Stimulated activated CD4-positive, alpha-beta T cell treated with anti-CD3 and anti-CD28 coated beads, TNF-alpha, amount 100 ng/mL, for 24 hours (primary cell): ENCODE measurements around the gene EPHB1.

Experiments used
- DNase-seq, 3 experiments: peaks; one replicate each; pipeline ENCODE4 v3.0.0-alpha.2; 2020; ENCODE audit warnings: low read depth in 3 of 3

The EPHB1 gene

DNA sequence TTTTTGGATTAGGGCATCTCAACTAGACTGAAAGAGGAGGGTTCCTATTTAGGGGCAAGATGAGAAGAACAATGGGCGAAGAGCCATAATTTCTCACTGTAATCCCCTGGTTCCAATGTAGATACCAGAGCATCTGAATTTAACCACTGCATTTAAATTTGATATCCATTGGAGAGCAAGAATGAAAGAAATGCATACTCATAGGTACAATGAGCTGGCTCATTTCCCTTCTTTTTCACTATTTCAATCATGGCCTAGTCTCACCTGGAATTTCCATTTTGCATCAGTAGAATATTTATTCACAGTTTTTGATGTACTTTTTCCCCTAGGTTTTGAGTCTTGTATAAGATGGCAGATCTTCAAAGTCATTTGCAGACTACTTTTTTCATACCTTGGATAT lies 13.8 kb downstream of the EPHB1 start:
- no peak for DNase-seq

DNA sequence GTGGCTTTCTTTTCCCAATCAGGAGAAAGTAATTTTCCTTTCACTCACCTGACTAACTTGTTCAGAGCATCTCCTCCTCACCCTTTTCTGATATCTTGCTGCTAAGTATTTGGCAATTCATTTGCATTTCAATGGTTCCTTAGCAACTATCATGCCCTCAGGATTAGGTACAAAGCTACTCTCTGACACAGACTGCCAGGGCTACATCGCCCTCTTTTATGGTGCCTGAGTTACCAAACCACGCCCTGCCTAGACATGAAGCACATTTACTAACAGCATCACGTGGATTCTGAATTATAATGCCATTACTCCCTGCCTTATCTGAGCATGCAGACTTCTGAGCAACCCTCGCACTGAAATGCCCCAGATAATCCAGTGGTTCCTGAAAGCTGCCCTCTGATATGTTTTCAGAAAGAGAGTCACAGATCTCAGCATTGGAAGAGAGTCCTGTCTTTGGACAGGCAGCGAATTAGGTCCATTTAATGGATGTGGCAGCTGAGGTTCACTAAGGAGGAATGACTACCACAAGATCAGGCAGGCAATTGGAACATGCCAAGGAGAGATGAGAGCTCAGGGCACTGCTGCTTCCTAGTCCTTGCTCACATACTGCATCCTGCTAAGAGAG lies 14.5 kb downstream of the EPHB1 start:
- DNase-seq = no peak

DNA sequence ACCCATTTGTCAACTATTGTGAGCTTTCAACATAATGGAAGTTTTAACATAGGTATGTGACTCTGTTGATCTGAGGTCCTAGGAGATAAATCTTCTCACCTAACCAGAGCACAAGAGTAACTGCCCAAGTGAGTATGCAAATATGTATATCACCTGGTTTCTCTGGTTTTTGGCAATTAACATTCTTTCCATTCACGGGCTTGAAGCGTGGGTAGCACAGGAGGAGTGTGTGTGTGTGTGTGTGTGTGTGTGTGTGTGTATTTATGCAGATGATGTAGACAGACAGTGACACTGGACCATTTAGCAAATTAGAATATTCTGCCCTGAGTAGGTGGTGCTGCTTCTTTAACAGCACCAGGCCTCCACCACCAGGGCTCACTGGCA lies 15.0 kb downstream of the EPHB1 start:
- no peak for DNase-seq

DNA sequence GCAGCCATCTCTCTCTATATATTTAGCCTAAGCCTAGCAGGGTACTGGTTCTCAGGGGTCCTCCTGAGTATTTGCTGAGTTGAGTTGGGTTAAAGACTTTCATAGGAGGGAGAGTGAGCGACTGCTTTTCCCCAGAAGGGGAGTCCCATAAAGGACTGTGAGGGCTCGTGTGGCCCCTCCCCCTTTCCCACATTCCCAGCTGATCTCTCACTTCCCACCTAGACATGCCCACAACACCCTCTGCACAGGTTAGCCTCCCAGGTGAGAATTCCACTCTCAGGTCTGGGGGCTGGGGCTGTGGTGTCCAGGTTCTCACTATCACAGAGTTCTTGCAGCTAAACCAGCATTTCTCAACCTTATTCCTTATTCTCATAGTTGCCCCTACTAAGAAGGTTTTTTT lies 15.8 kb downstream of the EPHB1 start:
- DNase-seq = no peak

DNA sequence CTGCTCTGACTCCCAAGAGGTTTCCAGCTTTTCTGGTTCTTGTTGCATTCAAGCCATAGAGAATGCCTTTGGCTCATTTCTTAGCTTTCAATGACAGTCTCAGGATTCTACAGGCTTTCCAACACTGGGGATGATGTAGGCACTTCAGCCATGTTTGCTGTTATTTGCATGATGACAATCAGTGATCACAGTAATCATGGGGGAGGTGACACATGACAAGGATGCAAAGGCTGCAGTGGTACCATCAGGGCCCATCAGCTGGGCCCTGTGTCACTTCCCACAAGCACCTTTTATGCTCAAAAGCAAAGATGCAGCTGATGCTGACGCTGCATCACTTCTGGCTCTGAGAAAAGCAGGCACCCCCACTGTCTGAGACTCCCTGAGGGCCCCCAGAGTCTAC lies 18.6 kb downstream of the EPHB1 start:
- DNase-seq = no peak

DNA sequence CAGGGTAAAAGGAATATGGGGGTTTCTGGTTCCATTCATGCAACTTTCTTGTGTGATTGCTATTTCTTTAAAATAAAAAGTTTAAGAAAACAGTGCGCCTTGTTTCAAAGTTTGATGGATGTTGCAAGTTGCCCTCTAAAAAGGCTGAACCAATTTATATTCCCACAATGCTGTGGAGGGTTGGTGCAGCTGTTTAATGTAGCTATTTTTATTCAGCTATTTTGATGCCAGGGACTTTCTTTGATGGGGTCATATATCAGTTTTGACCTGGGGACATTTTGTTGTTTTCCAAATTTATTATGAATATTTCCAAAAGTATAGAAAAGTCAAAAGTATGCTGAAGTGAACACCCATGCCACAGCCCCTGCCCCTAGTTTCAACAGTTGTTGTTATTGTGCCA lies 20.5 kb downstream of the EPHB1 start:
- DNase-seq = no peak

DNA sequence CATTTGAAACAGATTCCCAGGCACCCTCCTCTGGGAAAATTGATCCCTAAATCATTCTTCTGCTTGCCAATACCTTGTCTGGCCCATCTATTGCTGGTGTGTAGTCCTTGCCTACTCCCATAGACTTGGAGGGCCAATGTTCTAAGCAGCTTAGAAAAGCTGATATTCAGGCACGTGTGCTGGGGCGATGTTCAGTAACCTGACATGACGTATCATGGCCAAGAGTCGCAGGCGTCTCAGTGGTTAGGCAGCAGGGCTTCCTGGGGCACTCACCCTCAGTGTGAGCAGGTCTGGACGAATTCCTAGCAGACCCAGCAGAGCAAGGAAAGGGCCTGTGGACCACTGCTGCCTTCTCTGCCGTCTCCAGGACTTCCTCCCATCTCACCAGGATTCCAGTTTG lies 21.6 kb downstream of the EPHB1 start:
- DNase-seq = no peak

DNA sequence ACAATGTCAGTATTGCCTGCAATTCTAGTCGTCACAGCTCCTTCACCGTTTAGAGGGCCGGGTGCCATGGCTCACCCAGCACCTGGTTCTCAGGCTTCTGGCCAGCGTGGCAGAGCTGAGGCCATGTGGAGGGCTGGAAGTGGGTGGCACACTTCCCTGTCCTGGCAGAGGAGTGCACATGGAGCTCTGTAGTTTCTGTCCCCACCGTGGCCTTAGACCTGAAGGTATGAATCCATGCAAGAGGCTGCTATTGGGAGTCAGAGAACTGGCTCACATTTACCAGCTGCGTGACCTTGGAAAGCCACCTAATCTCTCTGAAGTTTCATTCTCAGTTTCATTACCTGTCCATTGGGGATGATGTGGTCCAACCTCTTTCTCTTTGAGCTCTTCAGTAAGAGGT lies 22.2 kb downstream of the EPHB1 start:
- no peak for DNase-seq

DNA sequence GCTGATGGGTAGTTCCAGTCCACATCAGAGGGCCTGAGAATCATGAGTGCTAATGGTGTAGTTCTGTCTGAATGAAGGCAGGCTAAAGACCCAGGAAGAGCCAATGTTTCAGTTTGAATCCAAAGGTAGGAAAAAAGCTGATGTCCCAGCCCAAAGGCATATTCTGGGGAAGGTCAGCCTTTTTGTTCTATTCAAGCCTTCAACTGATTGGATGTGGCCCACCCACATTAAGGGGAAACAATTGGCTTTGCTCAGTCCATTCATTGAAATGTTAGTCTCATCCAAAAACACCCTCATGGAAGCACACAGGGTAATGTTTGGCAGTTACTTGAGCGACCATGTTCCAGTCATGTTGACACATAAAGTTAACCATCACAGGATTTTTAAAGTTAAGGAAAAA lies 25.9 kb downstream of the EPHB1 start:
- no peak for DNase-seq

DNA sequence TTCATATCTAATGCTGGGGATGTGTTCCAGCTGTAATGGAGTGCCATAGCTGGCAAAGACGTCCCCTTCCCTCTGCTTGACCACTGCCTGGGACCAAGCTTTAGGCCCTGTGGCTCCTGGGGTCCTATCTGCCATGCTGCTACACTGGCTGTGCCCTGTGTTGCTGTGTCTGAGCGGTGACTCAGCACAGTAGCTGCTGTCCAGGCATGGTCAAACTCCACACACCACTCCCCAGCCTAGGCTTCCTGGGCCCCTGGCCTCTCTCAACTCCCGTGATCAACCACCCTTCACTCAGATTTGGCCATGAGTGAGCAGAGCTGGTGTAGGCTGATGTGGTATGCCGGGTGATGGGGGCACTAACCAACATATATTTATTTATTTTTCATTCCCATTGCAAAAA lies 27.0 kb downstream of the EPHB1 start:
- no peak for DNase-seq

DNA sequence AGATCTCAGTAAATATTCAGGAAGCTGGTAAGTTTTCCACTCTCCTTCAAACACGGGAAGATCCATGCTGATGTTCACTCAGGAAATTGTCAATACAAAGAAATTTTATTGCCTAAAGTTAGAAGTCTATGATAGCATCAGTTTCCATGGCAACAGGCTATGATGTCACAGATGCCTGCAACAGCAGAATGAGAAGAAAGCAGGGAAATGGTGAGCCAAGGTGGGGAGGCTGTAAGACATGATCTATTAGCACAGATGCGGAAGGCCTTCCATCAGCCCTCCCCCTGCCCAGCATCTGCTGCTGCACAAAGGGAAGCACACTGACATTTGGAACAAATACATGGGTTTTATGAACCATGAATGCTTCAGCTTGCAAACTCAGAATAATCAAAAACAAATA lies 28.6 kb downstream of the EPHB1 start:
- DNase-seq = no peak

DNA sequence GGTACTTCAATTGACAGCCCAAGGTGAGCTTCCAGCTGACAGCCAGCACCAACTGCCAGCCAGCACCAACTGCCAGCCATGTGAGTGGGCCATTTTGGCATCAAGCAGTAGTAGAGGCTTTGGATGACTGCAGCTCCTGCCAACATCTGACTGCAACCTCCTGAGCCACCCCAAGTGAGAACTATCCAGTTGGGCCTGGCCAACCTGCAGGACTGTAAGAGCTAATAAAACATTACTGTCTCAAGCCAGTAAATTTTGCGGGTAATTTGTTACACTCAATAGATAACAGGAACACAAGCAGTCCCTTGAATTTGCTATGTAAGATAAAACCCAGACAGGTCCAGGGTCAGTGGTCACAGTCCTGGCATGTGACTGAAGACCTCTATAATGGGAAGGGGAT lies 29.7 kb downstream of the EPHB1 start:
- no peak for DNase-seq

DNA sequence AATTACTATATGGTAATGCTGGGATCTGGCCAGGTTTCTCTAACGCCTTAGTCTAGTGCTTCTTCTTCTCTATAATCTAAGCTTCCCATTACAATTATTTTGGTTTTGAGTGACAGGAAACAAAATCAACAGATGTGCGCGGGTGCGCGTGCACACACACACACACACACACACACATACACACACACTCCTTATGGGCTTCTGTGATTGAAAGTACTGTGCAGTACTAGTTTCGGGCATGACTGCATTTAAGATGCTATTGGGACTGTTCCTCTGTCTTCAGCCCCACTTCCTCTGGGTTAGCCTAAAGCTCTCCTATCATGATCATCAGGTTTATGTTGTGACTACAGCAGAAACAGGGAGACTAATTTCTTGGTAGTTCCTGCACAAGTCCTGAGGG lies 32.2 kb downstream of the EPHB1 start:
- DNase-seq = no peak

DNA sequence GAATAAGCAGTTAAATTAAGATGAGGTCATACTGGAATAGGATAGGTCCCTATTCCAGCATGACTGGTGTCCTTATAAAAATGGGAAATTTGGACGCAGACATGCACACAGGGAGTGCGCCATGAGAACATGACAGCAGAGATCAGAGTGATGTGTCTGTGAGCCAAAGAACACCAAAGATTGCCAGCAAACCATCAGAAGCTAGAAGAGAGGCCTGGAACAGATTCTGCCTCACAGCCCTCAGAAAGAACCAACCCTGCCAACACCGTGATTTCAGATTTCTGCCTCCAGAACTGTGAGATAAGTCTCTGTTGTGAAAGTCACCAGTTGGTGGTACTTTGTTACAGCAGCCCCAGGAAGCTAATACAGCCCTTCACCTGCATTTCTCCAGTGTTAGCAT lies 34.7 kb downstream of the EPHB1 start:
- DNase-seq = no peak

DNA sequence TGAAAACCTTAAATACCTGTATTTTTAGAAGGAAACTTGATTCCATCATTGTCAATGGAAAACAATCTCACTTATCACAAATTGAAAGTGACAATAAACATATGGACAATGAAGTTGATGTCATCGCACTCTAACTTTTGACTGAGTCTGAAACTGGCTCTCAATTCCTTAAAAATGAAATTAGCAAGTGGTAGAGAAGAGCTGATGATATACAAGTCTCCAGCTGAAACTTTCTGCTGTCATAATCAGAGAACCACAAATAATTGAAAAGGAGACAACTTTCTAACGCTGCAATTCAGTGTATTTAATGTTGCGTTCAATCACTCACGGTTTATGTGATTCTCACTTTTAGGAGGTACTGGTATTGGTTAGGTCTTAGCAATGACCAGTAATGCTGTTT lies 37.5 kb downstream of the EPHB1 start:
- DNase-seq = no peak

DNA sequence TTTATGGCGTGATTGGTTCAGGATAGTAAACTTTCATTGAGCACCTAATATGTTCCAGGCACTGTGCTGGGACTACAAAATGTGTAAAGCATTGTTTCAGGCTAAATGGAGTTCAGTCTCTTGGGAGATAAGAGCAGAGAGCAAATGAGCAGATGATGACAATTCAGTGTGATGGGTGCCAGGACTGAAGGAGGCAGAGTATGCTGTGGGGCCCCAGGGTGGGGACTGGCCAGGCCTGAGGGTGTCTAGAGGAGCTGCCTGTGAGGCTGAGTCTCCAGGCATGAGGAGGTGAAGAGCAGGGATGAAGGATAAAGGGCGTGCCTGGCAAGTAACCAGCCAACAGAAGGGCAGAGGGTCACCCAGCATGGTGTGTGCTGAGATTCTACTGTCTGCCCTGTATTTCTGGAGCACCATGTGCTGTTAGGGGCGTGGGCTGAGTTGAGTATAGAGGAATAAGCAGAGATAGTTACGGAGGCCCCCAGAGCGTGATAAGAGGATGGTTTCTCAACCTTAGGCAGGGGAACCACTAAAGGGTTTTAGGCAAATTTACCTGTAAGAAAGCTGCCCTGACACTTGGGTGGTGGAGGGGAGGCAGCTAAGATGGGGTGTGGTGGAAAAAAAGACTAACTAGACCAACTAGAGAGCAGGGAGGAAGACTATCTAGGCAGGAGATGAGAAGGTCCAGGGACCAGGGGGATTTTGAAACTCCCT lies 38.5 kb downstream of the EPHB1 start:
- no peak for DNase-seq

DNA sequence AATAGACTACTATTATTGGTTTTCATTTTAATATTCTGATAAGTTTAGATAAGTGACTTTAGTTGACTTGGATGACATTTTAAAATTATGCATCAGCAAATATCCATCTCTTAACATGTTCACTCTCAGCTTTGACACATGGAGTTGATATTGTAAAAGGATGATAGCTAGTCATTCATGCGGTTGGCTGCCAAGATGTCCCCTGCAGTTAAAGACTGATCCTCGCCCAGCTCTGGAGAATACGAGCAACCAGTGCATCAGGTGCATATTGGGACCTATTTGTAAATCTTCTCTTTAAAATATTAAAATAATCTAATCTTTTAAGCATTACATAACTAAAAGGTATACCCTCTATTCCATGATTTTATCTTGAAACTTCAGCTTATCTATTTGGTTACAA lies 41.9 kb downstream of the EPHB1 start:
- DNase-seq = no peak

DNA sequence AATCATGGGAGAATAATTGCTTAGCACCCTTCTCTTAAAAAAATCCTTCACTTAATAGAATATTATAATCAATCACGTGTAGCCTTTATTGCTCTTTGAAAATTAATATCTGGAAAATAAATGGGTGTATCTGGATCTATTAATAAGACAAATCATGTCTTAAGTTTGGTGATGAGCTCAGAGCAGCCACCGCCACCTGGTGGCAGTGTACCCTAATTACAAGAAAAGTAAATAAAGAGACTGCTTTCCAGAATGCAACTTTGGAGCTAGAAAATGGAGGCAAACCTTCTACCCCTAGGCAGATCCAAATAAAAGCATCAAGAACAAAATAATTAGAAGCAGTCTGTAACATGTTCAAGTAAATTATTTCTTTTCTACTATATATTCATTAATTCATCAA lies 43.5 kb downstream of the EPHB1 start:
- no peak for DNase-seq

DNA sequence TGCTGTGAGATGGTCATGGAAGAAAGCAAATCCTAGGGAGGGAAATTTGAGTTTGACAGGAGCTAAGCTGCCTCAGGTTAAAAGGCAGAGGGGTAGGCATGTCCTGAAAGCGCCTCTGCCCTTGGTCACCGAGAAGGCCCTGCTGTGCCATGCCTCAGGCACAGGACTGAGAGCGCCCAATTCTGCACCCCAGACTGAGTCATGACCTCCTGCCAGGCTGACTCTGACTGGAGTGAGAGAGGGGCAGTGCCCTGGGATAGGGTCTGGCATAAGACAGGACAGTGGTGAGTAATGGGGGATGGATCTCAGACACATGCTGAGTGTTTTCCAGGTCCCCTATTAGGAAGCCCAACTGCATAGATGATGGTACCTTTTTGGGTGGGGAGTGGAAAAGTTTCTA lies 44.4 kb downstream of the EPHB1 start:
- DNase-seq = no peak

DNA sequence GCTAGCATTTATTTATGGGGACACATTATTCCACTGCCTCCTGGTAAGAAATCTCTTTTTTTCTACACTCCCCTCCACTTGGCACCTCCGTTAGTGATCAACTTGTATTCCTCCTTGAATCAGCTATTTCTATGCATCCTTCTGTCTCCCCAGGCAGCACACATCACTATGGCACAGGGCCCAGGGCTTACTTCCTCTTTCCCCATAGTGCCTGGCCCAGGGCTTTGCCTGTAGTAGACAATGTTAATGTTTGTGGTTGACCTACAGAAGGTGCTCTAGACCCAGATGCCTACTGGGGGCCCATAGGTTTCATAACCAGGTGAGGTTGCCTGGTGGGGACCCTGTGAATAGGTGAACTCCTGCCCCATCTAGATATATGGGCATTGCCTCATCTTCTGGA lies 44.9 kb downstream of the EPHB1 start:
- no peak for DNase-seq

DNA sequence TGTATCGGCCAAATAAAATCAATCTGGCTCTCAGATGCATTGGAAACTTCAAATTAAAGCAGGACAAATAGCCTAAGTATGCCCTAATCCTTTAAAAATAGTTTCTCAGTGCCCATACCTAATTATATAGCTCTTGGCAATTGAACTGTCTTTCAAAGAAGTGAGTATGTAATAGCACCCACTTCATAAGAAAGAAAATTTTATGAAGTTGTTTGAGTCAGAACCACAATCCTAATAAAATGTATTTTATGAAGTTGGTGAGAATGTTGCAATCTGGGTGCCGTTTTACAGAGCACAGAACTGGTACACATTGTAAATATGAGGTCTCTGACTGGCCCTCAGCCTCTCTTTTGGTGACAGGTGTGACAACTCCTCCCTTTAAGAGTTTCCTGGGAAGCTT lies 45.4 kb downstream of the EPHB1 start:
- no peak for DNase-seq

DNA sequence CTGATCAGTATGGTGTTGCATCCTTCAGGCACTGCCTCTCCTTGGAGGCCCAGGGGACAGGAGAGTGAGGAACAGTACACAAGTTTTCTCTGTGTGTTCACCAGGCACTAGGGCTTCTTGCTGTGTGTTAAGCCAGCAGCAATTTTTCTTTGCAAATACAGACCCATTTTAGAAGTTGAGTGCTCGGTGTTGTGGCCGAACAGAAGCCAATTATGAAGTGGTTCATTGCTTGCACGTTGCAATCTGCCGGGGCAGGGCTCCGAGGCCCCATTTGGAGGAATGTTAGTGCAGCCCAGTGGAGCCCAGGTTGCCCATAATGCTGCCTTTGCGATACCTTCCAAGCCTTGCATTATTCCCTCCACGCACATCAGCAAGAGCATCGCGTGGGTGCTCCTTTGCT lies 51.0 kb downstream of the EPHB1 start:
- no peak for DNase-seq

DNA sequence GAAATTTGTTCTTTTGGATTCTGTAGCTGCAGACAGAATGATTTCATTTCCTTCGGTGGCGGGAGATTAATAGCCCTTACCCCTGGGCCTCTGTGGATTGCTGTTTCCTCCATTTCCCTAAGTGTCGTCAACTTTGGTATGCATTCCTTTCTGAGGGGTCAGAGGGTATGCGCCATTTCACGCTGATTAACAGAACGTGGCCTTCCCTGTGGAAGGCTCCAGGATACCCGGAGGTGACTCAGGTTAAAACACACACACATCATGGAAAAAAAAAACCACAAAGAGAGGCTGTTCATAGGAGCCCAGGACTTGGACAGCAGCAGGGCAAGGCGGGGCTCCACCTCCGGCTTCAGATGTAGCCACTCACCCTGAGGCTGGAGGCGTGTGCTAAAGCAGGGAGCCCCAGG lies 51.9 kb downstream of the EPHB1 start:
- DNase-seq = no peak

DNA sequence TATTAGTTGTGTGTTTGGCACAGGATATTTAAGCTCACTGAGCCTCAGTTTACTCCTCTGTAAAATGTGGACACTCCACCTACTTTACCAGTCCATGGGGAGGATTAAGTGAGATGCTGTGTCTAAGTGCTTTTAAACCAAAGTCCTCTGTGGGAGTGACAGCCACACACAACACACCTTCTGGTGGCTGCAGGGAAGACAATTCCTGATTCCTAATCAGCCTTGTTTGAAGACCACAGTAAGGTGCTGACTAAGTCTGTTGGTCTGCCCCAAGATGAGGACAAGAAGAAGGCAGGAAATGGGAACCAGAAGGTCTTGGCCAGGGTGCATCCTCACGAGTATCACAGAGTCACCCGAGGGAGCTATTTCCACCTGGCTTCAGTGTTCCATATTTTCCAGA lies 52.3 kb downstream of the EPHB1 start:
- DNase-seq = no peak
